GM23338 (cell line): ENCODE data around the gene TNFRSF4. TPM values are rescaled to one million over a fixed set of nuclear protein-coding genes. Genes with fewer than 3 reads are reported as not detected.

Source experiments
- ATAC-seq: fragments of 200-7000 bp; cut with Tn5 transposase; 3 replicates; pipeline ENCODE4 v1.9.1; 2020
- DNase-seq: peaks from one replicate; pipeline ENCODE4 v3.0.0-alpha.2; 2015; ENCODE audit warnings: low spot score
- H2AFZ ChIP-seq: fragments of 200-600 bp; sonication (generic); 2 replicates; pipeline ENCODE4 v1.8.0; 2016; ENCODE audit warnings: antibody characterized with exemption, mild to moderate bottlenecking, moderate library complexity
- H3F3A ChIP-seq: fragments of 200-600 bp; sonication (generic); replicated peaks from 2 replicates; pipeline ENCODE4 v1.8.0; 2017; ENCODE audit warnings: antibody characterized with exemption, mixed run types, low read depth
- H3K27ac ChIP-seq: fragments of 200-600 bp; sonication (generic); 2 replicates; pipeline ENCODE4 v1.6.1; 2016; ENCODE audit warnings: low read depth
- H3K27me3 ChIP-seq: fragments of 200-600 bp; sonication (generic); 2 replicates; pipeline ENCODE4 v1.8.0; 2016; ENCODE audit warnings: mild to moderate bottlenecking, mixed run types, moderate library complexity; ENCODE audit not compliant: insufficient read depth
- H3K36me3 ChIP-seq: fragments of 200-600 bp; sonication (generic); 2 replicates; pipeline ENCODE4 v1.8.0; 2016; ENCODE audit warnings: mild to moderate bottlenecking; ENCODE audit not compliant: insufficient read depth
- H3K4me1 ChIP-seq: fragments of 200-600 bp; sonication (generic); 2 replicates; pipeline ENCODE4 v1.8.0; 2016; ENCODE audit warnings: mild to moderate bottlenecking, moderate library complexity; ENCODE audit not compliant: insufficient read depth
- H3K4me2 ChIP-seq: fragments of 200-600 bp; sonication (generic); 2 replicates; pipeline ENCODE4 v1.7.1; 2017; ENCODE audit warnings: mixed run types
- H3K4me3 ChIP-seq: fragments of 200-600 bp; sonication (generic); 2 replicates; pipeline ENCODE4 v1.6.1; 2016; ENCODE audit warnings: mixed run types
- H3K79me2 ChIP-seq: fragments of 200-600 bp; sonication (generic); replicated peaks from 2 replicates; pipeline ENCODE4 v1.8.0; 2017; ENCODE audit warnings: mild to moderate bottlenecking; ENCODE audit not compliant: insufficient read depth
- H3K9me2 ChIP-seq: fragments of 200-600 bp; sonication (generic); 2 replicates; pipeline ENCODE4 v1.8.0; 2017; ENCODE audit not compliant: insufficient read depth
- H4K20me1 ChIP-seq: fragments of 200-600 bp; sonication (generic); replicated peaks from 2 replicates; pipeline ENCODE4 v1.8.0; 2017; ENCODE audit warnings: mild to moderate bottlenecking; ENCODE audit not compliant: insufficient read depth
- H3K27ac Mint-ChIP-seq: 2 replicates; pipeline ENCODE4 v1.8.0; 2020; ENCODE audit warnings: inconsistent platforms, mild to moderate bottlenecking, moderate library complexity, mixed read lengths
- H3K27me3 Mint-ChIP-seq: 3 replicates; pipeline ENCODE4 v1.8.0; 2022; ENCODE audit warnings: low read depth, mild to moderate bottlenecking, moderate library complexity, mixed read lengths, inconsistent platforms; ENCODE audit not compliant: insufficient read depth, poor library complexity
- H3K36me3 Mint-ChIP-seq: 3 replicates; pipeline ENCODE4 v1.8.0; 2021; ENCODE audit warnings: low read depth, mild to moderate bottlenecking, inconsistent platforms, moderate library complexity, mixed read lengths
- H3K4me1 Mint-ChIP-seq: 3 replicates; pipeline ENCODE4 v1.8.0; 2020; ENCODE audit warnings: mild to moderate bottlenecking, inconsistent platforms, mixed read lengths
- H3K4me3 Mint-ChIP-seq: 3 replicates; pipeline ENCODE4 v1.8.0; 2021; ENCODE audit warnings: moderate library complexity, mild to moderate bottlenecking, inconsistent platforms, mixed read lengths
- H3K9me3 Mint-ChIP-seq: 3 replicates; pipeline ENCODE4 v1.8.0; 2020; ENCODE audit warnings: moderate library complexity, mild to moderate bottlenecking, inconsistent platforms, mixed read lengths
- CREB1 ChIP-seq: fragments of 250-450 bp; sonication (Bioruptor Pico); IDR thresholded peaks from 2 replicates; pipeline ENCODE4 v1.5.0; 2020; ENCODE audit warnings: low read depth, mild to moderate bottlenecking, moderate library complexity
- CTCF ChIP-seq, 2 experiments: fragments of 200-600 bp in 1 of 2; sonication (generic) in 1 of 2; conservative IDR thresholded peaks; 2 replicates each; pipeline versions ENCODE4 v1.5.1 to v1.6.1; 2016 to 2017; ENCODE audit warnings: antibody characterized with exemption in 2 of 2, low read depth in 2 of 2, mild to moderate bottlenecking in 2 of 2, moderate library complexity in 1 of 2
- EZH2 ChIP-seq: fragments of 200-600 bp; sonication (generic); IDR thresholded peaks from one replicate; pipeline ENCODE4 v1.8.0; 2017; ENCODE audit warnings: antibody characterized with exemption, mild to moderate bottlenecking, low read depth; ENCODE audit not compliant: unreplicated experiment
- EZH2phosphoT487 ChIP-seq: fragments of 200-600 bp; sonication (generic); IDR thresholded peaks from one replicate; pipeline ENCODE4 v1.8.1; 2018; ENCODE audit warnings: antibody characterized with exemption; ENCODE audit not compliant: unreplicated experiment
- NANOG ChIP-seq: IDR thresholded peaks from 2 replicates; pipeline ENCODE4 v1.6.1; 2016; ENCODE audit warnings: antibody characterized with exemption, borderline replicate concordance
- POLR2AphosphoS5 ChIP-seq: IDR thresholded peaks from 2 replicates; pipeline ENCODE4 v1.6.1; 2016; ENCODE audit warnings: antibody characterized with exemption, low read depth
- STAT1 ChIP-seq: IDR thresholded peaks from one replicate; pipeline ENCODE4 v1.6.1; 2016; ENCODE audit warnings: antibody characterized with exemption; ENCODE audit not compliant: unreplicated experiment
- ZNF114 ChIP-seq: fragments of 250-450 bp; sonication (Bioruptor Pico); IDR thresholded peaks from 2 replicates; pipeline ENCODE4 v1.5.0; 2020; ENCODE audit warnings: mild to moderate bottlenecking, moderate library complexity
- polyA plus RNA-seq: library from polyadenylated mRNA; unstranded; fragments of >200 nt; fragmentation: Nextera tagmentation; extraction: Ambion mirVana; gene quantifications from 2 replicates; pipeline ENCODE4 v1.2.1, GENCODE V29; 2016
- total RNA-seq: library from RNA; depleted of rRNA; stranded (reverse); fragments of >200 nt; shearing (Covaris generic); gene quantifications from 2 replicates; pipeline ENCODE4 v1.2.3, GENCODE V29; 2014
- TF ChIP-seq, protein P1 (sequence below): IDR thresholded peaks from 2 replicates; pipeline ENCODE4 v1.6.1; 2016; ENCODE audit warnings: antibody characterized with exemption
- TF ChIP-seq, protein P2 (sequence below): IDR thresholded peaks from one replicate; pipeline ENCODE4 v1.6.1; 2018; ENCODE audit warnings: antibody characterized with exemption; ENCODE audit not compliant: unreplicated experiment

The TNFRSF4 gene
- total and polyA plus RNA-seq, 2 experiments from 2014 or later: not detected

DNA sequence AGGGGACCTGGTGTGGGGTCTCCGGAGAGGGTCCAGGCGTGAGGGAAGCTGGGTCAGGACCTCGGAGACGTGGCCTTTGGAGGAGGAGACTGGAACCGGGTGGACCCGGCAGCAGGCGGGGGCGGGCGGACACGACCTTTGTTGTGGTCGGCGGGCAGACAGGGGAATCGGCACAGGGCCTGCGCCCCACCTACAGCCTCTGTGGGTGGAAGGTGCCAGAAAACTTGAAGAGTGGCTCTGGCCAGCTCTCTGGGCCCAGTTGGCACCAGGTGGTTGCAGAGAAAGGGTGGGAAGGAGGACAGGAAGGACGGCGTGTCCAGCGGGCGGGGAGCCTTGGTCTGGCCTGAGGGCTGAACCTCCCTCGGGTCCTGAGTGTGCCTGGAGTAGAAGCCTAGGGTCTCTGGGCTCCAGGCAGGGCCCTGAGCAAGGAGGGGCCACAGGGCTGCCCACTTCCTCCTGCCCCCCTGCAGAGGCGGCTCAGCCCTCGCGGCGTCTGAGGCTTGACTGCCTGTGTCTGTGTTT, 48.0 kb downstream of the TNFRSF4 start:
- peaks cover 20% of the 10 kb centered on the region for H3K4me1 Mint-ChIP-seq
- Histone ChIP-seq H3K4me1 (peaks cover 14% of the 10 kb centered on the region; the same call in 1 of the 2 replicates), H3K4me2 (no peak overlapping the region), H3K27me3 (no peaks in the 10 kb centered on the region), H3K4me3 (no peak overlapping the region), H4K20me1 (no peaks in the 10 kb centered on the region), H3K79me2 (peaks cover 11% of the 10 kb centered on the region; the same call in 1 of the 2 replicates), H3K27ac (no peak overlapping the region), H3K9me2 (no peaks in the 10 kb centered on the region), H3F3A (0 out of 2 replicates have a peak, but pooled peaks cover 11% of the 10 kb centered on the region), H3K36me3 (no peaks in the 10 kb centered on the region), H2AFZ (no peak overlapping the region)
- H3K9me3 Mint-ChIP-seq: no peaks in the 10 kb centered on the region
- no peak overlapping the region; the same call in 1 of the 2 replicates for H3K27ac Mint-ChIP-seq
- H3K27me3 Mint-ChIP-seq: peaks cover 23% of the 10 kb centered on the region
- TF ChIP-seq ZNF114 (CRISPR knock-in tag): no peak
- no peak for TF ChIP-seq CTCF (conservative IDR thresholded peaks at IDR 0.05; ENCODE audit: low read depth in 2 of 2)
- TF ChIP-seq NANOG: no peak
- TF ChIP-seq POLR2AphosphoS5: no peak
- TF ChIP-seq STAT1: no peak
- no peak for TF ChIP-seq CREB1 (CRISPR knock-in tag)
- TF ChIP-seq, protein P1, sequence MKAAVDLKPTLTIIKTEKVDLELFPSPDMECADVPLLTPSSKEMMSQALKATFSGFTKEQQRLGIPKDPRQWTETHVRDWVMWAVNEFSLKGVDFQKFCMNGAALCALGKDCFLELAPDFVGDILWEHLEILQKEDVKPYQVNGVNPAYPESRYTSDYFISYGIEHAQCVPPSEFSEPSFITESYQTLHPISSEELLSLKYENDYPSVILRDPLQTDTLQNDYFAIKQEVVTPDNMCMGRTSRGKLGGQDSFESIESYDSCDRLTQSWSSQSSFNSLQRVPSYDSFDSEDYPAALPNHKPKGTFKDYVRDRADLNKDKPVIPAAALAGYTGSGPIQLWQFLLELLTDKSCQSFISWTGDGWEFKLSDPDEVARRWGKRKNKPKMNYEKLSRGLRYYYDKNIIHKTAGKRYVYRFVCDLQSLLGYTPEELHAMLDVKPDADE: no peak
- TF ChIP-seq EZH2: no peak
- no peak for ATAC-seq
- DNase-seq: no peak
- H3K36me3 Mint-ChIP-seq: peaks cover 2% of the 10 kb centered on the region; the same call in 1 of the 3 replicates
- H3K4me3 Mint-ChIP-seq: no peak overlapping the region; the same call in 2 of the 3 replicates

GRCh38 chr1:1165485-1165884, 48.5 kb downstream of the TNFRSF4 start:
- no peak overlapping the region; the same call in 2 of the 3 replicates for H3K4me3 Mint-ChIP-seq
- H3K9me2 ChIP-seq: no peaks in the 10 kb centered on the region
- no peak overlapping the region for H2AFZ ChIP-seq
- 0 out of 2 replicates have a peak overlapping the region, but pooled peaks have one; percentile 64 for H3K4me2 ChIP-seq
- peaks cover 2% of the 10 kb centered on the region; the same call in 1 of the 3 replicates for H3K36me3 Mint-ChIP-seq
- 0 out of 2 replicates have a peak, but pooled peaks cover 11% of the 10 kb centered on the region for H3F3A ChIP-seq
- H3K79me2 ChIP-seq: peaks cover 11% of the 10 kb centered on the region; the same call in 1 of the 2 replicates
- peaks cover 23% of the 10 kb centered on the region for H3K27me3 Mint-ChIP-seq
- peaks cover 14% of the 10 kb centered on the region; the same call in 1 of the 2 replicates for H3K4me1 ChIP-seq
- DNase-seq (no peak), ATAC-seq (no peak)
- no peak overlapping the region; the same call in 1 of the 2 replicates for H3K27ac Mint-ChIP-seq
- H3K27ac ChIP-seq: no peak overlapping the region
- no peaks in the 10 kb centered on the region for H3K27me3 ChIP-seq
- H4K20me1 ChIP-seq: no peaks in the 10 kb centered on the region
- H3K9me3 Mint-ChIP-seq: no peaks in the 10 kb centered on the region
- no peak overlapping the region for H3K4me3 ChIP-seq
- no peaks in the 10 kb centered on the region for H3K36me3 ChIP-seq
- H3K4me1 Mint-ChIP-seq: peaks cover 20% of the 10 kb centered on the region
- no peak for TF ChIP-seq STAT1
- TF ChIP-seq, protein P2, sequence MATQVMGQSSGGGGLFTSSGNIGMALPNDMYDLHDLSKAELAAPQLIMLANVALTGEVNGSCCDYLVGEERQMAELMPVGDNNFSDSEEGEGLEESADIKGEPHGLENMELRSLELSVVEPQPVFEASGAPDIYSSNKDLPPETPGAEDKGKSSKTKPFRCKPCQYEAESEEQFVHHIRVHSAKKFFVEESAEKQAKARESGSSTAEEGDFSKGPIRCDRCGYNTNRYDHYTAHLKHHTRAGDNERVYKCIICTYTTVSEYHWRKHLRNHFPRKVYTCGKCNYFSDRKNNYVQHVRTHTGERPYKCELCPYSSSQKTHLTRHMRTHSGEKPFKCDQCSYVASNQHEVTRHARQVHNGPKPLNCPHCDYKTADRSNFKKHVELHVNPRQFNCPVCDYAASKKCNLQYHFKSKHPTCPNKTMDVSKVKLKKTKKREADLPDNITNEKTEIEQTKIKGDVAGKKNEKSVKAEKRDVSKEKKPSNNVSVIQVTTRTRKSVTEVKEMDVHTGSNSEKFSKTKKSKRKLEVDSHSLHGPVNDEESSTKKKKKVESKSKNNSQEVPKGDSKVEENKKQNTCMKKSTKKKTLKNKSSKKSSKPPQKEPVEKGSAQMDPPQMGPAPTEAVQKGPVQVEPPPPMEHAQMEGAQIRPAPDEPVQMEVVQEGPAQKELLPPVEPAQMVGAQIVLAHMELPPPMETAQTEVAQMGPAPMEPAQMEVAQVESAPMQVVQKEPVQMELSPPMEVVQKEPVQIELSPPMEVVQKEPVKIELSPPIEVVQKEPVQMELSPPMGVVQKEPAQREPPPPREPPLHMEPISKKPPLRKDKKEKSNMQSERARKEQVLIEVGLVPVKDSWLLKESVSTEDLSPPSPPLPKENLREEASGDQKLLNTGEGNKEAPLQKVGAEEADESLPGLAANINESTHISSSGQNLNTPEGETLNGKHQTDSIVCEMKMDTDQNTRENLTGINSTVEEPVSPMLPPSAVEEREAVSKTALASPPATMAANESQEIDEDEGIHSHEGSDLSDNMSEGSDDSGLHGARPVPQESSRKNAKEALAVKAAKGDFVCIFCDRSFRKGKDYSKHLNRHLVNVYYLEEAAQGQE: no peak
- no peak for TF ChIP-seq CREB1 (CRISPR knock-in tag)
- no peak for TF ChIP-seq ZNF114 (CRISPR knock-in tag)
- no peak for TF ChIP-seq POLR2AphosphoS5
- no peak for TF ChIP-seq EZH2phosphoT487
